K562 (cell line): ENCODE results near the gene ZDHHC5. TPM values are rescaled to one million over a fixed set of nuclear protein-coding genes. Genes with fewer than 3 reads are reported as not detected.

Source experiments
- KLF6 ChIP-seq: fragments of 250-450 bp; sonication (Bioruptor Pico); IDR thresholded peaks from 2 replicates; pipeline ENCODE4 v1.4.0; 2020; ENCODE audit warnings: mild to moderate bottlenecking, moderate library complexity, borderline replicate concordance
- POLR2AphosphoS5 ChIP-seq: IDR thresholded peaks from 2 replicates; pipeline ENCODE4 v1.6.1; 2011; ENCODE audit warnings: mild to moderate bottlenecking, low read depth, low read length, moderate library complexity; ENCODE audit not compliant: control insufficient read depth, insufficient read depth
- SMAD4 ChIP-seq: fragments of 250-450 bp; sonication (Bioruptor Pico); conservative IDR thresholded peaks from 2 replicates; pipeline ENCODE4 v1.8.0; 2021; ENCODE audit warnings: inconsistent platforms, mild to moderate bottlenecking, moderate library complexity
- polyA plus RNA-seq, 8 experiments: library from polyadenylated mRNA; depleted of rRNA in 4 of 8; stranded (reverse) in 5 of 8; unstranded in 3 of 8; fragments of >200 nt; fragmentation: Nextera tagmentation in 2 of 8; fragmentation: Illumina TruSeq in 1 of 8; extraction: Ambion mirVana in 2 of 8; extraction: Trizol in 1 of 8; gene quantifications; 2 replicates each; pipeline versions ENCODE4 v1.2.1 to v1.2.3, GENCODE V29; 2011 to 2014; ENCODE audit warnings: inconsistent platforms in 1 of 8, missing spikeins in 1 of 8
- total RNA-seq, 7 experiments: library from RNA; depleted of rRNA in 6 of 7; stranded (reverse); fragments of >200 nt in 6 of 7; fragmentation: Illumina TruSeq in 2 of 7; extraction: Trizol in 2 of 7; gene quantifications; 2 replicates each; pipeline versions ENCODE4 v1.2.1 to v1.2.3, GENCODE V29; 2011 to 2021; ENCODE audit warnings: low replicate concordance in 1 of 7
- TF ChIP-seq, protein P1 (sequence below): fragments of 450-650 bp; IDR thresholded peaks from 2 replicates; pipeline ENCODE4 v1.6.1; 2017; ENCODE audit warnings: antibody characterized with exemption, mild to moderate bottlenecking
- TF ChIP-seq, protein P2 (sequence below): fragments of 450-650 bp; formaldehyde crosslinking; IDR thresholded peaks from 2 replicates; pipeline ENCODE4 v1.4.0; 2022; ENCODE audit warnings: missing genetic modification characterization

ZDHHC5 gene
- total and polyA plus RNA-seq, 9 of the 15 experiments (the other 6 are each of a cell fraction or from before 2014, with no cell fraction given): 3.8 to 64.2 (median 35.9) TPM

GRCh38 chr11:57745206-57745605, 77.3 kb downstream of the ZDHHC5 start (continued):
- TF ChIP-seq, protein P1, sequence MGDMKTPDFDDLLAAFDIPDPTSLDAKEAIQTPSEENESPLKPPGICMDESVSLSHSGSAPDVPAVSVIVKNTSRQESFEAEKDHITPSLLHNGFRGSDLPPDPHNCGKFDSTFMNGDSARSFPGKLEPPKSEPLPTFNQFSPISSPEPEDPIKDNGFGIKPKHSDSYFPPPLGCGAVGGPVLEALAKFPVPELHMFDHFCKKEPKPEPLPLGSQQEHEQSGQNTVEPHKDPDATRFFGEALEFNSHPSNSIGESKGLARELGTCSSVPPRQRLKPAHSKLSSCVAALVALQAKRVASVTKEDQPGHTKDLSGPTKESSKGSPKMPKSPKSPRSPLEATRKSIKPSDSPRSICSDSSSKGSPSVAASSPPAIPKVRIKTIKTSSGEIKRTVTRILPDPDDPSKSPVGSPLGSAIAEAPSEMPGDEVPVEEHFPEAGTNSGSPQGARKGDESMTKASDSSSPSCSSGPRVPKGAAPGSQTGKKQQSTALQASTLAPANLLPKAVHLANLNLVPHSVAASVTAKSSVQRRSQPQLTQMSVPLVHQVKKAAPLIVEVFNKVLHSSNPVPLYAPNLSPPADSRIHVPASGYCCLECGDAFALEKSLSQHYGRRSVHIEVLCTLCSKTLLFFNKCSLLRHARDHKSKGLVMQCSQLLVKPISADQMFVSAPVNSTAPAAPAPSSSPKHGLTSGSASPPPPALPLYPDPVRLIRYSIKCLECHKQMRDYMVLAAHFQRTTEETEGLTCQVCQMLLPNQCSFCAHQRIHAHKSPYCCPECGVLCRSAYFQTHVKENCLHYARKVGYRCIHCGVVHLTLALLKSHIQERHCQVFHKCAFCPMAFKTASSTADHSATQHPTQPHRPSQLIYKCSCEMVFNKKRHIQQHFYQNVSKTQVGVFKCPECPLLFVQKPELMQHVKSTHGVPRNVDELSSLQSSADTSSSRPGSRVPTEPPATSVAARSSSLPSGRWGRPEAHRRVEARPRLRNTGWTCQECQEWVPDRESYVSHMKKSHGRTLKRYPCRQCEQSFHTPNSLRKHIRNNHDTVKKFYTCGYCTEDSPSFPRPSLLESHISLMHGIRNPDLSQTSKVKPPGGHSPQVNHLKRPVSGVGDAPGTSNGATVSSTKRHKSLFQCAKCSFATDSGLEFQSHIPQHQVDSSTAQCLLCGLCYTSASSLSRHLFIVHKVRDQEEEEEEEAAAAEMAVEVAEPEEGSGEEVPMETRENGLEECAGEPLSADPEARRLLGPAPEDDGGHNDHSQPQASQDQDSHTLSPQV: no peak
- TF ChIP-seq KLF6 (CRISPR knock-in tag) (no peak), SMAD4 (CRISPR knock-in tag) (no peak), POLR2AphosphoS5 (no peak)
- TF ChIP-seq, protein P2, sequence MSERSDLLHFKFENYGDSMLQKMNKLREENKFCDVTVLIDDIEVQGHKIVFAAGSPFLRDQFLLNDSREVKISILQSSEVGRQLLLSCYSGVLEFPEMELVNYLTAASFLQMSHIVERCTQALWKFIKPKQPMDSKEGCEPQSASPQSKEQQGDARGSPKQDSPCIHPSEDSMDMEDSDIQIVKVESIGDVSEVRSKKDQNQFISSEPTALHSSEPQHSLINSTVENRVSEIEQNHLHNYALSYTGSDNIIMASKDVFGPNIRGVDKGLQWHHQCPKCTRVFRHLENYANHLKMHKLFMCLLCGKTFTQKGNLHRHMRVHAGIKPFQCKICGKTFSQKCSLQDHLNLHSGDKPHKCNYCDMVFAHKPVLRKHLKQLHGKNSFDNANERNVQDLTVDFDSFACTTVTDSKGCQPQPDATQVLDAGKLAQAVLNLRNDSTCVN: no peak
